22Rv1 (cell line): Measurements from ENCODE around the gene NUMA1.

Experiments used
- CTCF ChIP-seq: fragments of 450-650 bp; IDR thresholded peaks from 2 replicates; pipeline ENCODE4 v1.5.1; 2017; ENCODE audit warnings: mild to moderate bottlenecking
- ZFX ChIP-seq: fragments of 450-650 bp; IDR thresholded peaks from 2 replicates; pipeline ENCODE4 v1.6.1; 2017; ENCODE audit warnings: antibody characterized with exemption, borderline replicate concordance

GRCh38 chr11:72085621-72086351 lies 5.4 kb upstream of the NUMA1 start:
- TF ChIP-seq CTCF = no peak
- no peak for TF ChIP-seq ZFX
